IMR-90 (cell line): ENCODE measurements around the gene OR5B3. TPM values are rescaled to one million over a fixed set of nuclear protein-coding genes. Genes with fewer than 3 reads are reported as not detected.

Experiments used
- ATAC-seq: fragments of 200-7000 bp; cut with Tn5 transposase; 2 replicates; pipeline ENCODE4 v1.9.1; 2020; ENCODE audit warnings: low read depth, mild to moderate bottlenecking, moderate library complexity
- BruUV-seq: library from RNA; stranded (reverse); fragments of 400-500 nt; replicated peaks from 2 replicates; lab custom pipeline; 2021; lab: Mats Ljungman, UMichigan
- CTCF ChIA-PET: fragments of 300-600 bp; formaldehyde crosslinking; extraction: SDS; loops from one replicate; lab custom pipeline; 2021; ENCODE audit warnings: antibody characterized with exemption; lab: Yijun Ruan, JAX
- POLR2A ChIA-PET: fragments of 300-600 bp; sonication (Branson Sonifier 250); formaldehyde crosslinking; loops from one replicate; lab custom pipeline; 2022; ENCODE audit warnings: antibody characterized with exemption; ENCODE audit not compliant: unreplicated experiment; lab: Charles Lee
- DNase-seq: peaks from one replicate; pipeline ENCODE4 v3.0.0; 2013
- H2AFZ ChIP-seq: replicated peaks from 2 replicates; pipeline ENCODE3; 2013; ENCODE audit warnings: low read length, mild to moderate bottlenecking; ENCODE audit not compliant: poor library complexity
- H2AK5ac ChIP-seq: 2 replicates; pipeline ENCODE4 v1.6.1; 2013; ENCODE audit warnings: low read depth, low read length, inconsistent platforms
- H2AK9ac ChIP-seq: replicated peaks from 2 replicates; pipeline ENCODE3; 2013; ENCODE audit warnings: mild to moderate bottlenecking, low read depth, low read length, moderate library complexity; ENCODE audit not compliant: poor library complexity
- H2BK120ac ChIP-seq: 2 replicates; pipeline ENCODE4 v1.6.1; 2013; ENCODE audit warnings: low read depth, low read length, inconsistent platforms
- H2BK15ac ChIP-seq: 3 replicates; pipeline ENCODE4 v1.6.1; 2013; ENCODE audit warnings: low read depth, low read length, inconsistent platforms
- H2BK20ac ChIP-seq: 2 replicates; pipeline ENCODE4 v1.6.1; 2013; ENCODE audit warnings: low read depth, mild to moderate bottlenecking, inconsistent platforms, low read length, moderate library complexity
- H2BK5ac ChIP-seq: 2 replicates; pipeline ENCODE4 v1.6.1; 2013; ENCODE audit warnings: mild to moderate bottlenecking, low read depth, low read length, inconsistent platforms; ENCODE audit not compliant: poor library complexity, severe bottlenecking
- H3K14ac ChIP-seq: replicated peaks from 2 replicates; pipeline ENCODE4 v1.6.1; 2013; ENCODE audit warnings: low read depth, low read length, inconsistent platforms
- H3K18ac ChIP-seq: 2 replicates; pipeline ENCODE4 v1.6.1; 2013; ENCODE audit warnings: low read depth, low read length, control low read depth
- H3K23ac ChIP-seq: 2 replicates; pipeline ENCODE4 v1.6.1; 2013; ENCODE audit warnings: low read depth, low read length, inconsistent platforms
- H3K27ac ChIP-seq: 2 replicates; pipeline ENCODE4 v1.5.1; 2013; ENCODE audit warnings: mild to moderate bottlenecking, control low read depth, low read length; ENCODE audit not compliant: insufficient read depth
- H3K27me3 ChIP-seq: 2 replicates; pipeline ENCODE4 v1.6.1; 2013; ENCODE audit warnings: low read length; ENCODE audit not compliant: control insufficient read depth, insufficient read depth
- H3K36me3 ChIP-seq: 2 replicates; pipeline ENCODE4 v1.6.1; 2013; ENCODE audit warnings: low read length, mixed read lengths; ENCODE audit not compliant: control insufficient read depth, insufficient read depth
- H3K4ac ChIP-seq: 2 replicates; pipeline ENCODE4 v1.6.1; 2013; ENCODE audit warnings: low read depth, low read length, inconsistent platforms
- H3K4me1 ChIP-seq: 2 replicates; pipeline ENCODE4 v1.6.1; 2013; ENCODE audit warnings: low read length, mixed read lengths; ENCODE audit not compliant: control insufficient read depth, insufficient read depth
- H3K4me2 ChIP-seq: 2 replicates; pipeline ENCODE4 v1.6.1; 2013; ENCODE audit warnings: low read depth, mild to moderate bottlenecking, control low read depth, low read length, moderate library complexity
- H3K4me3 ChIP-seq: 2 replicates; pipeline ENCODE4 v1.5.1; 2013; ENCODE audit warnings: low read depth, mild to moderate bottlenecking, control low read depth, low read length, moderate library complexity; ENCODE audit not compliant: insufficient read depth
- H3K56ac ChIP-seq: 2 replicates; pipeline ENCODE4 v1.6.1; 2013; ENCODE audit warnings: low read length, inconsistent platforms; ENCODE audit not compliant: insufficient read depth; ENCODE audit errors: extremely low read depth
- H3K79me1 ChIP-seq, 2 experiments: 2 replicates each; pipeline ENCODE4 v1.6.1; 2013; ENCODE audit warnings: low read length in 2 of 2, inconsistent platforms in 1 of 2, low read depth in 1 of 2
- H3K9ac ChIP-seq: 2 replicates; pipeline ENCODE4 v1.6.1; 2013; ENCODE audit warnings: low read depth, low read length, control low read depth
- H3K9me1 ChIP-seq: 2 replicates; pipeline ENCODE4 v1.6.1; 2013; ENCODE audit warnings: low read length, inconsistent platforms; ENCODE audit not compliant: insufficient read depth
- H3K9me3 ChIP-seq: 2 replicates; pipeline ENCODE4 v1.6.1; 2013; ENCODE audit warnings: low read length; ENCODE audit not compliant: control insufficient read depth, insufficient read depth
- H4K20me1 ChIP-seq: 2 replicates; pipeline ENCODE4 v1.6.1; 2013; ENCODE audit warnings: low read length, inconsistent platforms; ENCODE audit not compliant: insufficient read depth
- H4K5ac ChIP-seq: 2 replicates; pipeline ENCODE4 v1.6.1; 2013; ENCODE audit warnings: mild to moderate bottlenecking, low read depth, low read length, control low read depth
- H4K8ac ChIP-seq, 2 experiments: 2 replicates each; pipeline ENCODE4 v1.6.1; 2013; ENCODE audit warnings: low read depth in 2 of 2, low read length in 2 of 2, control low read depth in 1 of 2, inconsistent platforms in 1 of 2
- H4K91ac ChIP-seq: 2 replicates; pipeline ENCODE4 v1.6.1; 2013; ENCODE audit warnings: low read depth, low read length, inconsistent platforms; ENCODE audit not compliant: insufficient read depth
- MAFK ChIP-seq: IDR thresholded peaks from 2 replicates; pipeline ENCODE4 v1.6.1; 2012; ENCODE audit warnings: low read depth, low read length, improper control_type of control experiment
- POLR2A ChIP-seq: IDR thresholded peaks from 2 replicates; pipeline ENCODE4 v1.6.1; 2012; ENCODE audit warnings: mild to moderate bottlenecking, low read depth, low read length
- WGBS, 2 experiments: methylation state at CpG; one replicate each; pipeline versions ENCODE4 v1.1.5 to v1.1.7; 2013; ENCODE audit warnings: missing lambda C conversion rate in 2 of 2; ENCODE audit not compliant: insufficient read length in 1 of 2; ENCODE audit errors: extremely low coverage in 2 of 2; 5-methylcytosine and 5-hydroxymethylcytosine counted together
- dilution Hi-C: fragments of 300-500 bp; cut with HindIII; formaldehyde crosslinking; loops from one replicate; pipeline ENCODE4 v1.14.3; 2018; ENCODE audit warnings: low sequenced_read_pairs; ENCODE audit not compliant: unreplicated experiment
- in situ Hi-C: fragments of 300-500 bp; cut with MboI; formaldehyde crosslinking; loops from 3 replicates; pipeline ENCODE4 v1.14.3; 2019; ENCODE audit warnings: low sequenced_read_pairs, inconsistent platforms, mixed read lengths
- intact Hi-C: fragments of 100-400 bp; cut with micrococcal nuclease; formaldehyde crosslinking; loops from 2 replicates; pipeline ENCODE4 v1.10.0; 2022
- polyA plus RNA-seq, 3 experiments: library from polyadenylated mRNA; depleted of rRNA; stranded (reverse); fragments of >200 nt; gene quantifications; 2 replicates each; pipeline ENCODE4 v1.2.3, GENCODE V29; 2012; ENCODE audit warnings: low replicate concordance in 1 of 3
- total RNA-seq: library from RNA; depleted of rRNA; stranded (reverse); fragments of >200 nt; gene quantifications from 2 replicates; pipeline ENCODE4 v1.2.3, GENCODE V29; 2012

Gene OR5B3
- total and polyA plus RNA-seq, 2 of the 4 experiments (the other 2 are of a cell fraction): not detected

GRCh38 chr11:58434217-58434616 is 27.5 kb upstream of the OR5B3 start:
- BruUV-seq: no TSS peak
- no peak for DNase-seq
- no peaks in the 10 kb centered on the region for H3K9me1 ChIP-seq

More at GRCh38 chr11:58434217-58434616, 27.5 kb upstream of the OR5B3 start:
- Histone ChIP-seq H2BK20ac (no peak overlapping the region), H2AK9ac (no peak overlapping the region), H2AFZ (no peak overlapping the region), H3K9ac (no peak overlapping the region), H4K20me1 (no peaks in the 10 kb centered on the region), H2AK5ac (no peak overlapping the region), H3K56ac (no peak overlapping the region), H3K27ac (no peak overlapping the region), H2BK15ac (no peak overlapping the region), H3K4me1 (peaks cover 2% of the 10 kb centered on the region; the same call in 1 of the 2 replicates), H3K4me3 (no peak overlapping the region), H4K91ac (no peak overlapping the region), H3K4me2 (no peak overlapping the region), H3K23ac (no peak overlapping the region), H3K27me3 (no peaks in the 10 kb centered on the region), H3K36me3 (no peaks in the 10 kb centered on the region), H3K18ac (no peak overlapping the region), H2BK5ac (no peak overlapping the region), H3K79me1 (no peaks in the 10 kb centered on the region), H4K5ac (no peak overlapping the region), H3K4ac (no peak overlapping the region), H2BK120ac (no peak overlapping the region), H3K14ac (no peak overlapping the region), H4K8ac (no peak overlapping the region), H3K9me3 (peaks cover 11% of the 10 kb centered on the region; the same call in 1 of the 2 replicates)
- in situ Hi-C loops (no loop called here), dilution Hi-C loops (no loop called here), intact Hi-C loops (no loop called here)
- TF ChIP-seq POLR2A: no peak
- peak; percentile 72 for TF ChIP-seq MAFK
- CTCF ChIA-PET: no interaction called here
- ATAC-seq: no peak
- POLR2A ChIA-PET: no interaction called here
- no CpG with 5 or more reads among the region's 3 CpGs for WGBS, 2 experiments
